DND-41 (cell line): ENCODE results near the gene ARHGAP25.

ENCODE experiments used
- CTCF ChIP-seq: IDR thresholded peaks from 2 replicates; pipeline ENCODE4 v1.5.1; 2012; ENCODE audit warnings: borderline replicate concordance, low read length, moderate library complexity, mild to moderate bottlenecking; ENCODE audit not compliant: poor library complexity, severe bottlenecking; ENCODE audit errors: extremely low read depth
- EZH2 ChIP-seq: IDR thresholded peaks from 3 replicates; pipeline ENCODE4 v1.6.1; 2012; ENCODE audit warnings: borderline replicate concordance, low read depth, mild to moderate bottlenecking, moderate library complexity, low read length, inconsistent platforms; ENCODE audit not compliant: severe bottlenecking

GRCh38 chr2:68849579-68850030, 115.0 kb downstream of the ARHGAP25 start:
- TF ChIP-seq EZH2 (no peak), CTCF (no peak)
